D721Med (cell line): Measurements from ENCODE around the gene ATP9A.
"Not testable (repeated sequence)": the region's sequence is repeated elsewhere in the genome, so short reads cannot be mapped to it uniquely, and the experiment has no call there.

Experiments
- DNase-seq: peaks from one replicate; pipeline ENCODE4 v3.0.0; 2011; ENCODE audit warnings: low spot score; ENCODE audit not compliant: insufficient read length
- FAIRE-seq: peaks from 2 replicates; lab custom pipeline; 2011; peaks lifted over from hg19 to GRCh38; lab: Jason Lieb, UNC
- CTCF ChIP-seq: IDR thresholded peaks from 2 replicates; pipeline ENCODE4 v1.5.1; 2012; ENCODE audit warnings: mild to moderate bottlenecking, control low read depth; ENCODE audit not compliant: insufficient read depth; ENCODE audit errors: missing control alignments

The ATP9A gene

GRCh38 chr20:51758978-51759544 lies 9.1 kb downstream of the ATP9A start:
- no peak for TF ChIP-seq CTCF
- FAIRE-seq, result no peak
- DNase-seq, result no peak

DNA sequence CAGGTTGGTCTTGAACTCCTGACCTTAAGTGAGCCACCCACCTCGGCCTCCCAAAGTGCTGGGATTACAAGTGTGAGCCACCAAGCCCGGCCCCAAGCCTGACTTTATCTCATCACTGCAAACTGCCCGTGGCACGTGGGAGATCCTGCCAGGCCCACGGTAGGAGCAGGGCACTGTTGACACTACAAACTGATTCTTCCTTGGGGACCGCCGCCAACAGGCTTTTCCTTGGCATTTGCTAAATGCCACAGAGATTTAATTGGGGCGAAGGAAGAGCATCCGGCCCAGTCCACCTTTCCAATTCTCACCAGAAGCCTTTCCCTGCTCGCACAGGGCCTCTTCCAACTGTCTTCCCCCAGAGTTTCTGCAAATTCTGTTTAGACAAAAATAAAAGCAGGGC lies 11.0 kb downstream of the ATP9A start:
- FAIRE-seq (no peak), DNase-seq (no peak)
- no peak for TF ChIP-seq CTCF

DNA sequence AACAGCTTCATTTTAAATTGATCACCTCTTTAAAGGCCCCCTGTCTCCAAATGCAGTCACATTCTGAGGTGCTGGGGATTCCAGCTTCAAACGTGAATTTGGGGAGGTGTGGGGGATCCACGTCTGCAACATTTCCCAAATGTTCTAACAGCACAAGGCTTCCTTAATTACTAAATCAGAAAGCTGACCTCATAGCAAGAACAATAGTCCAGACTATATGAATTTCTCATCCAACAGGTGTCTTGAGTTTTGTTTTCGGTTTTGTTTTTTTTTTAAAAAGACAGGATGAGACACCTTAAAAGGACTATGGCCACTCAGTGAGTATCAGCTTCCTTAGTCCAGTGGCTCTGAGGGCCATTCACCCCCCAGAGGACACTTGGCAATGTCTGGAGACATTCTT lies 11.5 kb downstream of the ATP9A start:
- no peak for TF ChIP-seq CTCF
- FAIRE-seq (no peak), DNase-seq (no peak)

DNA sequence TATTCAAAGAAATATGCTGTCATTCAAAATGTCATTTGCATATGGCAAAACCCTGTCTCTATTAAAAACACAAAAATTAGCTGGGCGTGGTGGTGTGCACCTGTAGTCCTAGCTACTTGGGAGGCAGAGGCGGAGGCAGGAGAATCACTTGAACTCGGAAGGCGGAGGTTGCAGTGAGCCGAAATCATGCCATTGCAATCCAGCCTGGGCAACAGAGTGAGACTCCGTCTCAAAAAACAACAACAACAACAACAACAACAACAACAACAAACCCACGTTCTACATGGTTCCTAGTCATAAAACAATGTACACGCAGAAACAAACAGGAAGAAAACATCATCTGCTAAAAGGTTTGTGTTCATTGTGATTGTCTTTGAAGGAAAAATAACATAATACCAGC lies 15.0 kb downstream of the ATP9A start:
- FAIRE-seq, DNase-seq: not testable (repeated sequence)

DNA sequence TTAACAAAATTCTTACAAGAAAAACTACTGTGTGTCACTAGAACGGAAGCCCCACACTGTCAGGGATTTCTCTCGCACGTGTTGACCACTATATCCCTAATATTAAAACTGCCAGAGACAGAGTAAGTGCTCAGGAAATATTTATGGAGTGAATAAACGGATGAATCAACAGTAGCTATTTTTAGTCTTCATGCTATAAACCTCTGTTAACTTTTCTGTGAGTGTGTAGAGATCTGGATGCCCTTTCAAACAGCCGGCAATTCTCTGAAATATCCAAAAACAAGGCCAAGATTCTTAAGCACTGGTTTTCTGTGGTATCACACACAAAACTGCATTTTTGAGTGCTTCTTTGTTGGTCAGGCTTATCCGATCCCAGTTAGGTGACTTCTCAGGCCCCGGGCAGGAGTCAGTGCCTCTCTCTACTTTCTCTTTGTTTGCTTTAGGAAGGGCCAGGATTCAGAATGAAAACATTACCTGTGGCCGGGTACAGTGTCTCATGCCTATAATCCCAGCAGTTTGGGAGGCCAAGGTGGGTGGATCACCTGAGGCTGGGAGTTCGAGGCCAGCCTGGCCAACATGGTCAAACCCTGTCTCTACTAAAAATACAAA lies 15.7 kb downstream of the ATP9A start:
- TF ChIP-seq CTCF, result no peak
- DNase-seq, result no peak
- no peak for FAIRE-seq

- no peak for FAIRE-seq
- no peak for TF ChIP-seq CTCF
Measured at GRCh38 chr20:51750770-51751388, 17.3 kb downstream of the ATP9A start.

DNA sequence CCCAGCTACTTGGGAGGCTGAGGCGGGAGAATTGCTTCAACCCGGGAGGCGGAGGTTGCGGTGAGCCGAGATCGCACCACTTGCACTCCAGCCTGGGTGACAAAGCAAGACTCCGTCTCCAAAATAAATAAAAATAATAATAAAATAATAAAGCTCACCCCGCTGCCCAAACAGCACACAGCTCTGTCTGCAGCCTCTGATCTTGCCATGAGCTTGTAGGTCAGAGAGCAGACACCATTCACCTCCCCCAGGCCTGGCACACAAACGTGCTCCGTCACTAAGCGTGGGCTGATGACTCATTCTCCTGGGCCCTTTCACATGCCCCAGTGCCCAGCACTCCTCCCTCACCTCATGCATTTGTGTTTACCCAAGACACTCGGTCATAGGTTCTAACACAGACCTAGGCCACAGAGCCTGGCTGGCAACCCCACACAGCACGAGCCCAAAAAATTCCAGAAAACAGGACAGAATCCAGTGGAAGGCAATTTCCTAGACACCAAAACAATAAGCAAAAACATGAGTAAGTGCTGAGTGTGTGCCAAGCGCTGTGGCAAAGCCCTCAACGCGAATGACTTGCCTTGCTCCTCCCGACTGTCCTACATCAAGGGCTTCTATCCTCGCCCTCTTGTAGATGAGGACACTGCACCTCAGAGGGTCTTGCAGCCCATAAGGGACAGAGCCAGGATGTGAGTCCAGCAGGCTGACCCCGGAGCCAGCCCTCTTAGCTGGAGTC lies 18.0 kb downstream of the ATP9A start:
- TF ChIP-seq CTCF, result no peak
- DNase-seq (no peak), FAIRE-seq (no peak)

More at GRCh38 chr20:51750770-51751388, 17.3 kb downstream of the ATP9A start:
- no peak for DNase-seq
